Stomach (tissue), 4 donors: ENCODE results near the gene ZNF443.

ENCODE experiments used
- CTCF ChIP-seq, 7 experiments: fragments of 450-650 bp in 4 of 7; fragments of 200-600 bp in 3 of 7; sonication (generic) in 3 of 7; IDR thresholded peaks; one replicate each; pipeline ENCODE4 v1.5.1; 2016 to 2019; ENCODE audit warnings: antibody characterized with exemption in 7 of 7, control low read depth in 2 of 7, mild to moderate bottlenecking in 1 of 7
- EP300 ChIP-seq: sonication (generic); formaldehyde crosslinking; IDR thresholded peaks from one replicate; pipeline ENCODE4 v1.6.1; 2017; ENCODE audit warnings: antibody characterized with exemption
- POLR2A ChIP-seq, 4 donors: fragments of 450-650 bp; IDR thresholded peaks; one replicate each; pipeline ENCODE4 v1.6.1; 2016; ENCODE audit warnings: antibody characterized with exemption in 4 of 4, control low read depth in 2 of 4, mild to moderate bottlenecking in 1 of 4, moderate library complexity in 1 of 4
- POLR2AphosphoS5 ChIP-seq, 3 donors: sonication (generic); formaldehyde crosslinking; IDR thresholded peaks; one replicate each; pipeline ENCODE4 v1.6.1; 2016; ENCODE audit warnings: antibody characterized with exemption in 3 of 3

- TF ChIP-seq POLR2AphosphoS5 (IDR thresholded peaks at IDR 0.05) (no peak), CTCF (IDR thresholded peaks at IDR 0.05) (no peak), POLR2A (IDR thresholded peaks at IDR 0.05) (no peak), EP300 (no peak)
These were observed 23.9 kb upstream of the ZNF443 start for GRCh38 chr19:12464769-12465168.
